ENCODE measurements around the gene CHST13.

- TF ChIP-seq POLR2A (IDR thresholded peaks at IDR 0.05; ENCODE audit: low read length) (no peak), GATA1 (IDR thresholded peaks at IDR 0.05; ENCODE audit: low read depth, low read length) (no peak)
These were observed 5.2 kb upstream of the CHST13 start for GRCh38 chr3:126518779-126519177.
